CD14-positive monocyte (primary cell): ENCODE measurements around the gene EDNRA. TPM values are rescaled to one million over a fixed set of nuclear protein-coding genes. Genes with fewer than 3 reads are reported as not detected.

Source experiments
- DNase-seq, 3 donors: peaks; one replicate each; pipeline ENCODE4 v3.0.0-alpha.2; 2011 to 2022
- H2AFZ ChIP-seq: 2 replicates; pipeline ENCODE4 v1.6.0; 2012; ENCODE audit warnings: mild to moderate bottlenecking, low read depth, low read length, inconsistent platforms; ENCODE audit not compliant: insufficient read depth, poor library complexity, severe bottlenecking
- H3K27ac ChIP-seq, 2 donors: 1 replicate in 1 of 2; 2 replicates in 1 of 2; pipeline ENCODE4 v1.5.1; 2012 to 2013; ENCODE audit warnings: low read length in 2 of 2, control low read depth in 1 of 2, inconsistent platforms in 1 of 2, low read depth in 1 of 2, mild to moderate bottlenecking in 1 of 2
- H3K27me3 ChIP-seq, 2 donors: one replicate each; pipeline versions ENCODE4 v1.6.0 to v1.6.1; 2011 to 2013; ENCODE audit warnings: low read length in 2 of 2; ENCODE audit not compliant: control insufficient read depth in 2 of 2, insufficient read depth in 2 of 2
- H3K36me3 ChIP-seq, 2 donors: replicated peaks in 1 of 2; 1 replicate in 1 of 2; 2 replicates in 1 of 2; pipeline versions ENCODE4 v1.5.1 to v1.6.1; 2012 to 2013; ENCODE audit warnings: low read length in 2 of 2, control low read depth in 1 of 2, inconsistent platforms in 1 of 2, mild to moderate bottlenecking in 1 of 2; ENCODE audit not compliant: insufficient read depth in 2 of 2, control insufficient read depth in 1 of 2
- H3K4me1 ChIP-seq, 2 donors: 1 replicate in 1 of 2; 2 replicates in 1 of 2; pipeline versions ENCODE4 v1.5.1 to v1.6.1; 2012 to 2013; ENCODE audit warnings: low read length in 2 of 2, control low read depth in 1 of 2, inconsistent platforms in 1 of 2, mild to moderate bottlenecking in 1 of 2, moderate library complexity in 1 of 2; ENCODE audit not compliant: insufficient read depth in 2 of 2, control insufficient read depth in 1 of 2
- H3K4me2 ChIP-seq: replicated peaks from 2 replicates; pipeline ENCODE3; 2012; ENCODE audit warnings: low read length, moderate library complexity, mild to moderate bottlenecking; ENCODE audit not compliant: poor library complexity, severe bottlenecking; ENCODE audit errors: extremely low read depth
- H3K4me3 ChIP-seq, 3 experiments: fragments of 200-600 bp in 1 of 3; sonication (generic) in 1 of 3; replicated peaks in 1 of 3; 1 replicate in 2 of 3; 2 replicates in 1 of 3; pipeline ENCODE4 v1.5.1; 2011 to 2013; ENCODE audit warnings: low read length in 3 of 3, mild to moderate bottlenecking in 3 of 3, control low read depth in 2 of 3, low read depth in 2 of 3, inconsistent platforms in 1 of 3, moderate library complexity in 1 of 3
- H3K79me2 ChIP-seq: 2 replicates; pipeline ENCODE4 v1.6.0; 2012; ENCODE audit warnings: mild to moderate bottlenecking, control low read depth, inconsistent platforms, low read length, moderate library complexity; ENCODE audit not compliant: insufficient read depth
- H3K9ac ChIP-seq: 2 replicates; pipeline ENCODE4 v1.6.0; 2017; ENCODE audit warnings: low read length, mild to moderate bottlenecking; ENCODE audit not compliant: insufficient read depth, poor library complexity, severe bottlenecking
- H3K9me3 ChIP-seq, 2 donors: replicated peaks in 1 of 2; 1 replicate in 1 of 2; 2 replicates in 1 of 2; pipeline versions ENCODE4 v1.5.1 to v1.6.1; 2012 to 2013; ENCODE audit warnings: low read length in 2 of 2, control low read depth in 1 of 2; ENCODE audit not compliant: control insufficient read depth in 1 of 2, insufficient read depth in 1 of 2
- H4K20me1 ChIP-seq: 2 replicates; pipeline ENCODE4 v1.6.0; 2012; ENCODE audit warnings: mild to moderate bottlenecking, low read length, control low read depth, moderate library complexity; ENCODE audit not compliant: insufficient read depth
- H3K27ac Mint-ChIP-seq, 7 donors: one replicate each; pipeline ENCODE4 v1.8.0; 2020; ENCODE audit warnings: mild to moderate bottlenecking in 7 of 7, mixed read lengths in 7 of 7, moderate library complexity in 6 of 7, inconsistent platforms in 2 of 7
- H3K27me3 Mint-ChIP-seq, 3 donors: one replicate each; pipeline ENCODE4 v1.8.0; 2021 to 2022; ENCODE audit warnings: low read depth in 3 of 3, mild to moderate bottlenecking in 3 of 3, mixed read lengths in 3 of 3, moderate library complexity in 3 of 3, inconsistent platforms in 1 of 3
- H3K36me3 Mint-ChIP-seq, 2 donors: one replicate each; pipeline ENCODE4 v1.8.0; 2020; ENCODE audit warnings: mixed read lengths in 2 of 2, inconsistent platforms in 1 of 2, mild to moderate bottlenecking in 1 of 2
- H3K4me1 Mint-ChIP-seq: one replicate; pipeline ENCODE4 v1.8.0; 2020; ENCODE audit warnings: mild to moderate bottlenecking, mixed read lengths
- H3K4me3 Mint-ChIP-seq, 2 donors: one replicate each; pipeline ENCODE4 v1.8.0; 2020; ENCODE audit warnings: mild to moderate bottlenecking in 2 of 2, mixed read lengths in 2 of 2, moderate library complexity in 1 of 2
- H3K9me3 Mint-ChIP-seq, 7 donors: one replicate each; pipeline ENCODE4 v1.8.0; 2020 to 2022; ENCODE audit warnings: mixed read lengths in 7 of 7, mild to moderate bottlenecking in 6 of 7, moderate library complexity in 6 of 7, inconsistent platforms in 2 of 7
- CTCF ChIP-seq: fragments of 200-600 bp; IDR thresholded peaks from one replicate; pipeline ENCODE4 v1.8.0; 2022; ENCODE audit warnings: antibody characterized with exemption, mild to moderate bottlenecking
- WGBS: methylation state at CpG from one replicate; pipeline ENCODE4 v1.1.5; 2013; ENCODE audit warnings: missing lambda C conversion rate; ENCODE audit not compliant: insufficient coverage; 5-methylcytosine and 5-hydroxymethylcytosine counted together
- intact Hi-C, 2 donors: fragments of 100-400 bp; cut with micrococcal nuclease; formaldehyde crosslinking; loops; one replicate each; pipeline versions ENCODE4 v1.15.0 to v1.15.1; 2023
- polyA plus RNA-seq, 3 donors: library from polyadenylated mRNA; depleted of rRNA in 1 of 3; unstranded in 2 of 3; stranded (reverse) in 1 of 3; fragments of 300-500 nt in 2 of 3; fragments of >200 nt in 1 of 3; fragmentation: Illumina TruSeq in 2 of 3; gene quantifications; 1 replicate in 2 of 3; 2 replicates in 1 of 3; pipeline ENCODE4 v1.2.3, GENCODE V29; 2012 to 2021

Gene EDNRA
- polyA plus RNA-seq, 3 donors: not detected

- no peak overlapping the region for H3K9ac ChIP-seq
- H3K79me2 ChIP-seq: no peaks in the 10 kb centered on the region
- H3K9me3 Mint-ChIP-seq: peaks cover 0 to 4% (median 2%) of the 10 kb centered on the region in 7 donors
- intact Hi-C loops: no loop called here
- no peaks in the 10 kb centered on the region for H3K36me3 ChIP-seq
- no peak overlapping the region for H2AFZ ChIP-seq
- H3K36me3 Mint-ChIP-seq: no peaks in the 10 kb centered on the region
- peaks cover 0 to 3% of the 10 kb centered on the region in 2 donors for H3K9me3 ChIP-seq
- H3K4me2 ChIP-seq: no peak overlapping the region
- no peak overlapping the region for H3K4me3 Mint-ChIP-seq
- TF ChIP-seq CTCF: no peak
- no peak overlapping the region for H3K4me3 ChIP-seq
- H3K4me1 Mint-ChIP-seq: no peaks in the 10 kb centered on the region
- H3K27me3 ChIP-seq: no peaks in the 10 kb centered on the region
- peaks cover 0 to 3% (median 1%) of the 10 kb centered on the region in 3 donors for H3K27me3 Mint-ChIP-seq
- DNase-seq: no peak
- WGBS: 33% methylated on average over 1 of the region's 4 CpGs
- H4K20me1 ChIP-seq: no peaks in the 10 kb centered on the region
- H3K27ac ChIP-seq: no peak overlapping the region
- no peak overlapping the region for H3K27ac Mint-ChIP-seq
- no peaks in the 10 kb centered on the region for H3K4me1 ChIP-seq
These were observed 89.7 kb downstream of the EDNRA start for GRCh38 chr4:147570616-147571015.

- no peak overlapping the region for H3K9ac ChIP-seq
- H3K4me2 ChIP-seq: no peak overlapping the region
- no peak overlapping the region for H2AFZ ChIP-seq
- Mint-ChIP-seq H3K4me1 (no peaks in the 10 kb centered on the region), H3K27me3 (peaks cover 0 to 3% (median 1%) of the 10 kb centered on the region in 3 donors), H3K36me3 (no peaks in the 10 kb centered on the region), H3K27ac (no peak overlapping the region), H3K9me3 (peaks cover 0 to 4% (median 2%) of the 10 kb centered on the region in 7 donors), H3K4me3 (no peak overlapping the region)
- H3K4me3 ChIP-seq: no peak overlapping the region
- H3K27ac ChIP-seq: no peak overlapping the region
- WGBS: 83% methylated on average over 2 of the region's 5 CpGs
- H3K27me3 ChIP-seq: no peaks in the 10 kb centered on the region
- H3K4me1 ChIP-seq: no peaks in the 10 kb centered on the region
- no peaks in the 10 kb centered on the region for H3K79me2 ChIP-seq
- no peak for DNase-seq
- intact Hi-C loops: no loop called here
- H3K9me3 ChIP-seq: peaks cover 0 to 3% of the 10 kb centered on the region in 2 donors
- no peaks in the 10 kb centered on the region for H3K36me3 ChIP-seq
- no peak for TF ChIP-seq CTCF
- no peaks in the 10 kb centered on the region for H4K20me1 ChIP-seq
These were observed 90.3 kb downstream of the EDNRA start for GRCh38 chr4:147571036-147571770.
